Measurements from ENCODE around the gene ATG10.
"Not testable (repeated sequence)": the region's sequence is repeated elsewhere in the genome, so short reads cannot be mapped to it uniquely, and the experiment has no call there.

ATG10 gene

GRCh38 chr5:82217917-82218316 is 246.1 kb downstream of the ATG10 start:
- in situ Hi-C loops (cut with MboI; ENCODE audit: low sequenced_read_pairs), result no loop called here

- in situ Hi-C loops (cut with MboI; ENCODE audit: low sequenced_read_pairs), result no loop called here
Measured at GRCh38 chr5:82218374-82219156, 246.7 kb downstream of the ATG10 start.

GRCh38 chr5:82221020-82221419 is 249.2 kb downstream of the ATG10 start:
- in situ Hi-C loops (cut with MboI; ENCODE audit: low sequenced_read_pairs), result no loop called here

- in situ Hi-C loops (cut with MboI; ENCODE audit: low sequenced_read_pairs), result no loop called here
Measured at GRCh38 chr5:82222597-82223574, 251.1 kb downstream of the ATG10 start.

GRCh38 chr5:82225525-82226172 is 253.8 kb downstream of the ATG10 start:
- in situ Hi-C loops (cut with MboI; ENCODE audit: low sequenced_read_pairs), result no loop called here

- in situ Hi-C loops (cut with MboI; ENCODE audit: low sequenced_read_pairs), result no loop called here
Measured at GRCh38 chr5:82234885-82235284, 263.1 kb downstream of the ATG10 start.

- in situ Hi-C loops (cut with MboI; ENCODE audit: low sequenced_read_pairs), result no loop called here
Measured at GRCh38 chr5:82244151-82244550, 272.3 kb downstream of the ATG10 start.

- in situ Hi-C loops (cut with MboI; ENCODE audit: low sequenced_read_pairs), result no loop called here
Measured at GRCh38 chr5:82244854-82245635, 273.2 kb downstream of the ATG10 start.

- in situ Hi-C loops (cut with MboI; ENCODE audit: low sequenced_read_pairs), result no loop called here
Measured at GRCh38 chr5:82246960-82247574, 275.2 kb downstream of the ATG10 start.

- in situ Hi-C loops (cut with MboI; ENCODE audit: low sequenced_read_pairs), result no loop called here
Measured at GRCh38 chr5:82252744-82253143, 280.9 kb downstream of the ATG10 start.

- in situ Hi-C loops (cut with MboI; ENCODE audit: low sequenced_read_pairs), result no loop called here
Measured at GRCh38 chr5:82255844-82256243, 284.0 kb downstream of the ATG10 start.

- in situ Hi-C loops (cut with MboI; ENCODE audit: low sequenced_read_pairs), result no loop called here
Measured at GRCh38 chr5:82257247-82257646, 285.4 kb downstream of the ATG10 start.

- in situ Hi-C loops (cut with MboI; ENCODE audit: low sequenced_read_pairs), result no loop called here
Measured at GRCh38 chr5:82257729-82258128, 285.9 kb downstream of the ATG10 start.

GRCh38 chr5:82259172-82259800 is 287.5 kb downstream of the ATG10 start:
- in situ Hi-C loops (cut with MboI; ENCODE audit: low sequenced_read_pairs), result no loop called here

- in situ Hi-C loops (cut with MboI; ENCODE audit: low sequenced_read_pairs), result no loop called here
Measured at GRCh38 chr5:82265047-82265446, 293.2 kb downstream of the ATG10 start.

GRCh38 chr5:82267297-82267933 is 295.6 kb downstream of the ATG10 start:
- in situ Hi-C loops (cut with MboI; ENCODE audit: low sequenced_read_pairs), result not testable (repeated sequence)

- in situ Hi-C loops (cut with MboI; ENCODE audit: low sequenced_read_pairs), result not testable (repeated sequence)
Measured at GRCh38 chr5:82269363-82269762, 297.5 kb downstream of the ATG10 start.

GRCh38 chr5:82272571-82273356 is 300.9 kb downstream of the ATG10 start:
- in situ Hi-C loops (cut with MboI; ENCODE audit: low sequenced_read_pairs), result not testable (repeated sequence)
